ENCODE results near the gene AMT.
"Not testable (repeated sequence)": the region's sequence is repeated elsewhere in the genome, so short reads cannot be mapped to it uniquely, and the experiment has no call there.

The AMT gene

DNA sequence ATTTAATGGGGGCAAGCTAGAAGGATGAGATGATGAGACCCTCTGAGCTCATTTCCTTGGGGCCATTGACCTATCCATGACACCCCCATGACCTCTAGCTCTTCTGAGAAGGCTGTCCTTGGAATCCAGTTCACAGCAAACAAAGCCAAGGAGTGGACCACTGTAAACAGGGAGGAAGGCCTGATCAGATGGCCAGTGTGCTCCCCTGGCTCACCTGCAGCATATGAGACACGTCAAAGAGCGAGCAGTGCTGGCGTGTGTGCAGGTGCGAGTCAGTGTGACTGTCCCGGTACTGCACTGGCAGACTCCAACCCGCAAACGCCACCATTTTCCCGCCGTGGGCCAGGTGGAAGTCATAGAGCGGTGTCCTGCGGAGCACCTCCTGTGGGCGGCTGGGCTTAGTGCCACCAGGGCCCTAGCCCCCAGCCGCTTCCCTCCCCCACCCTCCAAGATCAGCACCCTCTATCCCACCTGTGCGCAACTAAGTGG lies 339 bp downstream of the AMT start:
- DNase-seq (ENCODE audit: low spot score): no peak

DNA sequence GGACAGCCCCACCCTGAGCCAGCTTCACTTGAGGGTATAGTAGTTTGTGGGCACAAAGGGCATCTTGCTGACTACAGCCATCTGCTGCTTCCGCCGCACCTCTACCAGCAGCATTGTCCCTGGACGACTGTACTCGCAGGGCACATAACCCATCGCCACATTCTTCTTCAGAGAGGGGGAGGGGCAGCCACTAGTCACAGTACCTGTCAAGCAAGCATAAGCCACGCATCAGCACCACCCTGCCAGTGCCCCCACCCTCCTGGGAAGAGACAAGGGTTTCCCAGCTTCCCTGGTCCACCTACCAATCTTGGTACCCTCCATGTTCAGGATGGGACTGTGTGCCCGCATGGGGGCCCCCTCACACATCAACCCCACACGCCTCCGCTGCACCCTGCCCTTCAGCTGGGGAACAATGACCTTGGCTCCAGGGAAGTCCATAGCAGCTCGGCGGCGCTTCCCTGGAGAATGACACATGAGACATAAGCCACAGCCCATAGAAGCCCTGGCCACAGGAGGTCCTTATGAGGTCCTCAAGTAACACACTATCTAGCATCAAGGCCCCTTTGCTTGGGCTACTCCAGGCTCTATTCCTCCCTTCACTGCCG lies 4.7 kb downstream of the AMT start:
- no peak for DNase-seq (ENCODE audit: low spot score)

DNA sequence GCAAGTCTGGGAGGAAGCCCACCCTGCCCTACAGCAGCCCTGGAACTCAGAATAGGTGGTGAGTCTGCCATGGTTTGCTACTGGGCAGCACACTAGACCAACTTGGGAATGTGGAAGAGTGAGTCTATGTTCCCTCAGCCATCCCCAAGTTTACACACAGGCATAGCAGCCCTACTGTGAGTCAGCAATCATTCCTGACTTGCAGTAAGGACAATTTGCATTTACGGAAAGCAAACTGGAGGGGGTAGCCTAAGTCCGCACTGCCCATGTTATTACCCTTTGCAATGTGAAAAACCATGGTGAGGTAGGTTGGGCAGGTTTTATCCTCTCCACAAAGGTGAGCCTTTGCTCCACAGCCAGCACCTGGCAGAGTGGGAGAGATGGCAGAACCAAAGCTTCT lies 5.4 kb downstream of the AMT start:
- DNase-seq (ENCODE audit: low spot score): no peak

DNA sequence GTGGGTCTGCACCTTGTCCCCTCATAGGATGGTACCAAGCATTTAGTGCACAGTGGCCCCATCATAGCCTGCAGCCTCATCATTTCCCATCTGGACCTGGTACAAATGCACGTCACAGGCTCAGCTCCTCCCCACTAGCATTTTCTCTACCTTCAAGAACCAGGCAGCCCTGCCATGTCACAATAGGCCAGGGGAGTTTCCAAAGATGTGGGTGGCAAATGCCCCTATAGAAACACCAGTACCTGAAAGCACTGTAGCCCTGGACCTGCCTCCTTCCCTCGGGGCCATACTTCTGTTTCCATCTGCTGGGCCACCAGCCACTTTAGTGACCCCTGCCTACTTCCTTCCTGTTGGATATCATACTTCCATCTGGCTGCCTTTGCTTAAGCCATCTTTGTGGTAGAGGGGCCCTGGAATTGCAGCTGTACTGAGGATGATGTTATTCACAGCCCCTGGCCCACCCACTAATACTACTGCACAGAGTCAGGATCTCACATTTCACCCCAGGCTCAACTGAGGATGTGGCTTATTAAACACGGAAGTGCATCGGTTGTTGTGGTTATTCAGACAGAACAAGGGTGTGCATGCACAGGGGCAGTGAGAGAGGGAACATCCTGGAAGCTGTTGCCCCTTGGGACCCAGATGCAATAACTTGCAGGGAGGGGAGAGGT lies 6.2 kb downstream of the AMT start:
- no peak for DNase-seq (ENCODE audit: low spot score)

DNA sequence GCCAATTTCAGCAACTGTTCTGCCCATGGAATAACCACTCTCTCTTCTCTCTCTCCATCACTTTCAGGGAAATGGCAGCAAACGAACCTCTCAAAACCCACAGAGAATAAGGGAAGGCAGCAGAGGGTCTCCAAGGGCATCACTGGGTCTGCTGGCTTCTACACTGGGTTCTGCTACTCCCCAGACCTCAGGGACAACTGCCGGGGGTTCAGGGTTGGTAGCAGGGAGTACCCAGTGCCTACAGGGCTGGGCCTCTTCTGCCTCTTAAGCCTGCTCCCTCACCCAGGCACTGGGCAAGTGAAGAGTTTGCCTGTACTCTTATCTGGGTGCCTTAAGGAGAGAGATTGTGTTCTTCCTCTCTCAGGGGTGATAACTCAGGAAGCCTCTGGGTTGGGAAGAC lies 7.5 kb downstream of the AMT start:
- DNase-seq (ENCODE audit: low spot score): no peak

DNA sequence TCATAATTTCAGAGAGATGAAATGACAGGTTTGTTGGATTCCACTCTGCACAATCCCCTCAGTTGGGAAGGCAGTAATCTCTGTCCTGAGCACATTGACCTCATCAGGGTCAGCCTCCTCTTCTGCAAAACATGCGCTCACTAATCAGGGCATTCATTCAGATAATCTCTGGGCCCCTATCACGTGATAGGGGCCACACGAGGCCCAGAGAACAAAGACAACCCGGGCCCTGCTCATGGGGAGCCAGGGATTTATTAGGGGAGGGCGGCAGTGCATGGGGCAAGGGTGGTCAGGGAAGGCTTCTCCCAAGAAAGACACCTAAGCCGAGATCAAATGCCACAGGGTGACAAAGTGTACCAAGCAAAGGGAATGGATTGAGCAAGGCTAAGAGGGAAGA lies 8.9 kb downstream of the AMT start:
- DNase-seq (ENCODE audit: low spot score): no peak

DNA sequence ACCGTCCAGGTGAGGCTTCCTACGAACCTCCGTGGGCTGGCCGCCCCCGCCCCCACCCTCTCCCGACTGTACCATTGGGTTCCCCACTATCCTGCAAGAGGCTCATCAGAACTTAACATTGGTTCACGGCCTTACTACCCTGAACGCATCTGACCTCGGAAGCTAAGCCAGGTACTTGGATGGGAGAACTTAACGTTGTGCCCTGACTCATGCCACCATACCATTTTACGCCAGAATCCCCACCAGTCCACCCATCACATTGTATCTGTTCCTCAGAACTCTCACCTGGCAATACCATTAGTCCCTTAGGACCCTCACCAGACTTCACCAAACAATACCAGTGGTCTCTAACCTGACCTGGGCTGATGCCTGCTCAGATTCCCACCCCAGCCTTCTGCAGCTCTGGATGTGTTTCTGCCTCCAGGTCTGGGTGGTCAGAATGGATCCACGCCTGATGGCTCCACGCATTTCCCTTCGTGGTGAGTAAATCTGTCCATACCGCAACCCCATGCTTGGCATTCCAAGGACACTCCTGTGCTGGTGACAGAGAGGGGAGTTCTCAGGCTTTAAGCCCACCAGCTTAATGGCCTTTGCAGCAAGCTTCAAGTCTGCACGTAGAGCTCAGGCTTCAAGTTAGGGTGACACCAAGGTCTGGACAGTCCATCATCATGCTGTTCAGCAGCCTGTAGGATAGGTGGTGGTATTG lies 9.5 kb downstream of the AMT start:
- no peak for DNase-seq (ENCODE audit: low spot score)

DNA sequence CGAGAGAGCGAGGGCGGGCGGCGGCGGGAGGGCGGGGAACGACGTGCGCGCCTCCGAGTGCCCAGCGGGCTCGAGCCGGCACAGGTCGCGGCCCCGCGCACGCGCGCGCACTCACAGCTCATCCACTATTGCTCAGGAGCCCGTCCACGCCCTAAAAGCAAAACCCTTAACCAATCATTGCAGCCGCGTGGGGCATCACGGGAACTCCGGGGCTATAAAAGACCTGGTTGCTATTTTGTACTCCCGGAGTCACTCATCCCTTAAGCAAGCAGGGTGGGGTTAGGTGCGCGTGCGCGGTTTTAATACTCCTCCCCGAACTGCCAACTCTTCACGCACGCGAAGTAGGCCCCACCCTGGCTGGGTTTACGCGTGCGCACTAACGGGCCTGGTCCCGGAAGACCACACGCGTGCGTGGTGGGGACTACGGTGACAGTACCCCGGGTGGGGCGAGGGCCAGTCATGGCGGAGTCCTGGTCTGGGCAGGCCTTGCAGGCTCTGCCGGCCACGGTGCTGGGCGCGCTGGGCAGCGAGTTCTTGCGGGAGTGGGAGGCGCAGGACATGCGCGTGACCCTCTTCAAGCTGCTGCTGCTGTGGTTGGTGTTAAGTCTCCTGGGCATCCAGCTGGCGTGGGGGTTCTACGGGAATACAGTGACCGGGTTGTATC lies 10.2 kb downstream of the AMT start, which contains the start of the genes RHOA and TCTA:
RHOA (minus strand) TSS at position 9 of the 664 bp plus-strand sequence. CDS start 36,387 bp downstream, outside the sequence.
TCTA (plus strand) TSS at position 456 of the 664 bp plus-strand sequence; CDS start at position 460, 4 bp downstream.
- peak; percentile 100 for DNase-seq (ENCODE audit: low spot score)

DNA sequence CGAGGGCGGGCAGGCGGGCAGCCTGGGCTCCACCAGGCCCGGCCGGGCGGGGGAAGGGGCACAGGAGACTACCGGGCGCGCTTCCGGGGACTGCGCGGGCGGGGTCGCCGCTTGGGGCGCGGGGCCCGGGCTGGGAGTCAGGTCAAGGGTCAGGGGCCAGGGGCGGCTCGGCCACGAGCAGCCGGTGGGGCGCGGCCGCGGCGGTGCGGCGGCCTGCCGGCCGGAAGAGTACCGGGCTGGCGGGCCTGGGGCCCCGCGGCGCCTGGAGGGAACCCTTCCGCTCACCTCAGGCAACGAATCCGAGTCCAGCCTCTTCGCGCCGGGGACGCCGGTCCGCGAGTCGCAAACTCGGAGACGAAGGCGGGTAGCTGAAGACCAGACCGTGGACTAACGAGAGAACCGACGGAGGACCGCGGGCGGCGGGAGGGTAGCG lies 10.7 kb downstream of the AMT start:
- no peak for DNase-seq (ENCODE audit: low spot score)

DNA sequence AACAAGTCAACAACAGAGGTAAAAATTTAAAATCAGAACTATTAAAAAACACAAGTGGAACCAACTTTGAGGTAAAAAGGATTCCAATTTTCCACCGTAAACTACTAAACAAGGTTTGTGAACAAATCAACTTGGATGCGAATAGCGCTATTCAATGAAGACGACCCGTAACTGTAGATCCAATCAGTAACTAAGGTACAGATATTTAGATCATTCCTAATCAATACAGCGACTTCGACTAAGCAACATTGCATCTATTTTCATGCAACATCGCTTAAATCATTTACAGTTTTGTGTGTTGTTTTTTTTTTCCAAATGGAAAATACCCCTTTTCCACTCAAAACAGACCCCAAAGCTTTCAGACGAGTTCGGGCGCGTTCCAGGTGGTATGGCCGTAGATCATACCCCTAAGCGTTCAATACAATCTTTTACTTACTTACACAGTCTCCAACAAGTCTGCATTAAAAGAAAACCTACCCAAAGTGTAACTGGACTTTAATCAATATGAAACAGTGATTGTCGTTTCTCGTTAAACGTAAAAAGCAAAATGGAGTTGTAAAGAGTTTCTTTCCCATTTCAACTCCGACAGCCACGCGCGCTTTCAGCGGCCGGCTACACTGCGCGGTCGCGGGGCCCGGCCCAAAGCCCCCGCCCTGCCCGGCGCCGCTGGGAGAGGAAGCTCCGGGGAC lies 11.3 kb downstream of the AMT start:
- peak; percentile 45 for DNase-seq (ENCODE audit: low spot score)

DNA sequence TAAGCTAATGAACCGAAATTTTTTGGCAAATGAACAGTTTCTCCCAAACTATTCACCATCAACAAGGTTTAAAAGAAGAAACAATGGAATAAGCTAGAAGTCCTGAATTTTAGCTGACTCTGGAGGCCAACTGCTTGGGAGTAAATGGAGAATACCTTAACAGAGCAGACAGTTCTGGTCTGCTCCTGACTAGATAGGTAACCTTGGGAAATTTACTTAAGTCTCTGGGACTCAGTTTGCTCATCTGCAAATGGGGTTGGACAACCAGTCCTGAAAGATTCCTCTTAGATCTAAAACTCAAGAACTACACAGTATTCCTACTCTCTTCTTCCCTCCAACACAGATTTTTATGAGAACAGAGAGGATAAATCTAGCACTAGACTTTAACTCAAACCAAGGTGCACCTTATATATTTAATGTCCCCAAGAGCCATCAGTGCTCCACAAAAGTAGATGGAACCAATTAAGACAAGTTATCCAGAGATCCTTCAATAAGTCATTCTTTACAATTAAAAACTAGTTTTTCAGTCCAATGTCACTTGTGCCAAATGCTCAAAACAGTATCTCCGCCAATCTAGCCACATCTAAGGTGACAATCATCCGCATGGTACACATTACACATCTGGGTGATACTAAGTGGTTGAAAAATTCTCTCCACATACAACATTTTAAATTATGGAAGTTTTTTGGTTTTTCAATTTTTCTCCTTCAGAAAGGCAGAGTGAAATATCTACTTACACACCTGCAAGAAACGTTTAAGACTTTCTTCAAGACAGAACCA lies 12.0 kb downstream of the AMT start:
- DNase-seq (ENCODE audit: low spot score): no peak

DNA sequence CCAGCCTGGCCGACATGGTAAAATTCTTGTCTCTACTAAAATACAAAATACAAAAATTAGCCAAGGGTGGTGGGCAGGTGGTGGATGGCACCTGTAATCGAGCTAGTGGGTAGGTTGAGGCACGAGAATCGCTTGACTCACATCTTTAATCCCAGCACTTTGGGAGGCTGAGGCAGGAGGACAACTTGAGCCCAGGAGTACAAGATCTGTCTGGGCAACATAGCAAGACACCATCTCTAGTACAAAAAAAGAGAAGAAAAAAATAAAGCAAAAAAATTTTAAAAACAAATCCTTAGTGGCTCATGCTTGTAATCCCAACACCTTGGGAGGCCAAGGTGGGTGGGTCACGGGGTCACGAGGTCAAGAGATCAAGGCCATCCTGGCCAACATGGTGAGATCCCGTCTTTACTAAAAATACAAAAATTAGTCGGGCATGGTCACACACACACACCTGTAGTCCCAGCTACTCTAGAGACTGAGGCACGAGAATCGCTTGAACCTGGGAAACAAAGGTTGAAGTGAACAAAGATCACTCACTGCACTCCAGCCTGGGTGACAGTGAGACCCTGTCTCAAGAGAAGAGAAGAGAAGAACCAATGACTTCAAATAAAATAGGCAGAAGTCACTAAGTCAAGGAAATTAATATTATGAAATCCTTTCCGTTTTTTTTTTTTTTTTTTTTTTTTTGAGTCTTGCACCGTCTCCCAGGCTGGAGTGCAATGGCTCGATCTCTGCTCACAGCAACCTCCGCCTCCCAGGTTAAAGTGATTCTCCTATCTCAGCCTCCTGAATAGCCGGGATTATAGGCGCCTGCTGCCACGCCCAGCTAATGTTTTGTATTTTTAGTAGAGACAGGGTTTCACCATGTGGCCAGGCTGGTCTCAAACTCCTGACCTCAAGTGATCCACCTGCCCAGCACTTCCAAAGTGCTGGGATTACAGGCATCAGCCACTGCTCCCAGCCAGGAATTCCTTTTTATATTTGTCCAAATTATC lies 15.4 kb downstream of the AMT start:
- no peak for DNase-seq (ENCODE audit: low spot score)

DNA sequence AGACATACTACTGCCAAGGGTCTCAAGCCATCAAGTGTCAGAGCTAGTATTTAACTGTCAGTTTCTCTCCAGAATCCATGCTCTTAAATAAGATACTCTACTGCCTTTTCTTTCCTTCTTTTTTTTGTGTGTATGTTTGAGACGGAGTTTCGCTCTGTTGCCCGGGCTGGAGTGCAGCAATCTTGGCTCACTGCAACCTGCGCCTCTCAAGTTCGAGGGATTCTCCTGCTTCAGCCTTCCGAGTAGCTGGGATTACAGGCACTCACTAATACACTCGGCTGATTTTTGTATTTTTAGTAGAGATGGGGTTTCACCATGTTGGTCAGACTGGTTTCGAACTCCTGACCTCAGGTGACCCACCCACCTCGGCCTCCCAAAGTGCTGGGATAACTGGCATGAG lies 16.7 kb downstream of the AMT start:
- not testable (repeated sequence) for DNase-seq (ENCODE audit: low spot score)

DNA sequence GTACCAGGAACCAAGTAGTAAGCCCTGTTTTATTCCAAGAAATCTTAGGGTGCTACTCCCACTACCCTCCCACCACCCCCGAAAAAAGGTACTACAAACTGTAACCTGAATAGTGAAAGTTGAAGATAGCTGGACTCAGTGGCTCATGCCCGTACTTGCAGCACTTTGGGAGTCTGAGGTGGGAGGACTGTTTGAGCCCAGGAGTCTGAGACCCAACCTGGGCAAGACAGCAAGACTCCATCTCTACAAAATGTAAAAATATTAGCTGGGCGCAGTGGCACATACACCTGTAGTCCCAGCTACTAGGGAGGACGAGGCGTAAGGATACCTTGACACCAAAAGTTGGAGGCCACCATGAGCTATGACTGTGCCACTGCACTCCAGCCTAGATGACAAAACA lies 18.4 kb downstream of the AMT start:
- DNase-seq (ENCODE audit: low spot score): no peak

DNA sequence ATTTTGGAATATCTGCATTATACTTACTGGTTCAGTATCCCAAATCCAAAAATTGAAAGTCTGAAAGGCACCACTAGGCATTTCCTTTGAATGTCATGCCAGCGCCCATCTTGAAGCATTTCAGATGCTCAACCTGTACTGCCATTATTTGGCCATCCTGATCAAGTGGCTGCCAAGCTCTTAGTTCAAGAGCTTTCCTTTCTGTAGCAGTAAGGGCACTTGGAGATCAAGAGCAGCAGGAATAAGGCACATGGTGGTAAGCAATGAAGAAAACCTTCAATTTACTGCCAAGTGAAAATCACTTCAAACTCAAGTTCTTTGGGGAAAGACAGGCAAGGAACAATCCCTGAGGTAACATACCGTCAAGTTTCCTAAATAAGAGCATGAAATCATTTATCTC lies 20.5 kb downstream of the AMT start:
- no peak for DNase-seq (ENCODE audit: low spot score)

DNA sequence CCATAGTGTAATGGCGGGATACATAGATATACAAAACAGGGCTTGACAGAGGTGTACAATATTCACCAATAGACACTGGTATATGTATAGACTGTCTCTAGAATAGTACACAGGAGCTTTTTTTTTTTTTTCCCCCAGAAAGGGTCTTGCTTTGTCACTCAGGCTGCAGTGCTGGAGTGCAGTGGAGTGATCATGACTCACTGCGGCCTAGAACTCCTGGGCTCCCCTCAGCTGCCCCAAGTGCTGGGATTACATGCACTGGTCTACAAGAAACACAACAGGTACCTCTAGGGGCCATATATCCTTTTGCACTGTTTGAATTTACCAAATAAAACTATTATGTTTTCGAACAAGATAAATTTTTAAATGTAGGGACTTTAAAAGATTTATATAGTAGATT lies 22.8 kb downstream of the AMT start:
- DNase-seq (ENCODE audit: low spot score): no peak

DNA sequence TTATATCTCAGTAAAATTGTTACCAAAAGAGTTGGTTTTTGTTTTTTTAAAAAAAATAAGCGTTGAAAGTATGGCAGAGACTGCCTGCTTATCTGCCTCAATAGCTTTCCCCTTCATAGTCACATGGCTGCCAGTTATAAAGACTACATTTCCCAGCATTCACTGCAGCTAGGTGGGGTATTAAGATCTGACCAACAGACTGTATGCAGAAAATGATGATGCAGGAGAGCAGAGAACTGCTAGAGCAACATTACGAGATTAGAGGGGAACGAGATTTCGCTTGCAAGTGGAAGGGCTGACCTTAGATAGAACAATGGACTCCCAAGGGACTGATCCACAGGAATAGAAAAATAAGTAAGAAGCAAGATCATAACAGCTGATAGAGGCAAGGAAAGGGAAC lies 24.8 kb downstream of the AMT start:
- DNase-seq (ENCODE audit: low spot score): peak; percentile 77

DNA sequence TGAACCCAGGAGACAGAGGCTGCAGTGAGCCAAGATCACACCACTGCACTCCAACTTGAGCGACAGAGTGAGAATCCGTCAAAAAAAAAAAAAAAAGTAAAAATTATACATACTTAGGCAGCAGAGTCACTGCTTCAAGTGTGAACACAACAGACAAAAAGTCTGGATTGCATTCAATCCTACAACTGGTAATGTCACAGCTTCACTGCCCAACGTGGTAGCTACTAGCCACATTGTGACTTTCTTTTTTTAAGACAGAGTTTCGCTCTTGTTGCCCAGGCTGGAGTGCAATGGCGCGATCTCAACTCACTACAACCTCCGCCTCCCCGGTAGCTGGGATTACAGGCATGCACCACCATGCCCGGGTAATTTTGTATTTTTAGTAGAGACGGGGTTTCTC lies 31.0 kb downstream of the AMT start:
- not testable (repeated sequence) for DNase-seq (ENCODE audit: low spot score)

DNA sequence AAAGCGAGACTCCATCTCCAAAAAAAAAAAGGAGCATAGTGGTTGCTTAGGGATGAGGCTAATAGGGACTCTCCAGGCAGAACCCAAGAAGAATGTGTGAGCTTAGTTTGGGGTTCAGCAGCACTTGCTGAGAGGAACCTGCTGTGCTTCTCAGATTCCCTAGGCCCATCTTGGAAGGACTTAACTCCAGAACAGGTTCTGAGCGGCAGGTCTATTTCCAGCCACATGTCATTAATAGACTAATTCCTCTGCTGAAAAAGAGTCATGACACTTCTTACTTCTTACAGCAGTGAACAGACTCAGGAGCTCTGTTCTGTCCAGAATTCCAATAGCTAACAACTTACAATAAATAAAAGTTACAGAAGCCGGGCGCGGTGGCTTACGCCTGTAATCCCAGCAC lies 33.0 kb downstream of the AMT start:
- DNase-seq (ENCODE audit: low spot score): no peak

DNA sequence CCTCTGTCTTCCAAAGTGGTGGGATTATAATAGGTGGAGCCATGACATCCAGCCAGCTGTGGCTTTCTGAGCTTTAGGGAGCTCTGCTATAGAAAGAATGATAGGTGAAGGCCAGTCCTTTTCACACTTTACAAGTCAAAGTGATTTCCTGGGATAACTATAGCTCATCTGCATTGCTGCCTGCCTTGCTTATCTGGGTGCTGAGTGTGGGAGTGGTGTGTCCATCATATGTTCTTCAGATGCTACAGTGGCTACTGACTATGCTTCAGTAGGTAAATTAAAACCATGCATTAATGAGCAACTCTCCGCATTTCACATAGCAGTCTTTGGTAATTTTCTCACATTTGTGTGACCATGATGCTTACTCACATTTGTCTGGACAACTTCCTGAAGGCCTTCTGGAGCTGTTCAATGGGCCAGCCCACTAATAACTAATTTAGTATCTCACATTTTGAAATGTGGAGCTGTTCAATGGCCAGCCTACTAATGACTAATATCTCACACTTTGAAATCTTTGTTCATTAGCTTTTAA lies 33.9 kb downstream of the AMT start:
- no peak for DNase-seq (ENCODE audit: low spot score)
